ENCODE results near the gene TSFM. TPM values are rescaled to one million over a fixed set of nuclear protein-coding genes. Genes with fewer than 3 reads are reported as not detected.

Gene TSFM
- total and polyA plus RNA-seq, 9 of the 15 experiments (the other 6 are each of a cell fraction or from before 2014, with no cell fraction given) = 44.6 to 198 (median 60.2) TPM

GRCh38 chr12:57836442-57837375 lies 54.1 kb downstream of the TSFM start (continued):
- TF ChIP-seq NKRF (IDR thresholded peaks at IDR 0.05; ENCODE audit: borderline replicate concordance) (no peak), TEAD4 (IDR thresholded peaks at IDR 0.05; ENCODE audit: low read length) (peak; percentile 50; the same call in 1 of the 2 replicates), TEAD4 (CRISPR knock-in tag; IDR thresholded peaks at IDR 0.05; ENCODE audit: borderline replicate concordance) (no peak), CC2D1A (IDR thresholded peaks at IDR 0.05) (no peak), BDP1 (IDR thresholded peaks at IDR 0.05; ENCODE audit: insufficient read depth, insufficient read length) (no peak), YY1 (IDR thresholded peaks at IDR 0.05; ENCODE audit: borderline replicate concordance in 1 of 3, control insufficient read depth in 1 of 3, extremely low read depth in 1 of 3, insufficient read depth in 3 of 3, insufficient read length in 1 of 3, insufficient replicate concordance in 2 of 3, low read depth in 1 of 3, low read length in 2 of 3) (peak; percentile 37 to 88 (median 55)), NFIC (IDR thresholded peaks at IDR 0.05) (peak; percentile 76), HIVEP1 (CRISPR knock-in tag; IDR thresholded peaks at IDR 0.05) (no peak), ZNF75A (CRISPR knock-in tag; IDR thresholded peaks at IDR 0.05) (no peak), SPI1 (IDR thresholded peaks at IDR 0.05; ENCODE audit: borderline replicate concordance, low read depth, low read length) (peak; percentile 50; the same call in 1 of the 2 replicates)
- TF ChIP-seq, protein P1, sequence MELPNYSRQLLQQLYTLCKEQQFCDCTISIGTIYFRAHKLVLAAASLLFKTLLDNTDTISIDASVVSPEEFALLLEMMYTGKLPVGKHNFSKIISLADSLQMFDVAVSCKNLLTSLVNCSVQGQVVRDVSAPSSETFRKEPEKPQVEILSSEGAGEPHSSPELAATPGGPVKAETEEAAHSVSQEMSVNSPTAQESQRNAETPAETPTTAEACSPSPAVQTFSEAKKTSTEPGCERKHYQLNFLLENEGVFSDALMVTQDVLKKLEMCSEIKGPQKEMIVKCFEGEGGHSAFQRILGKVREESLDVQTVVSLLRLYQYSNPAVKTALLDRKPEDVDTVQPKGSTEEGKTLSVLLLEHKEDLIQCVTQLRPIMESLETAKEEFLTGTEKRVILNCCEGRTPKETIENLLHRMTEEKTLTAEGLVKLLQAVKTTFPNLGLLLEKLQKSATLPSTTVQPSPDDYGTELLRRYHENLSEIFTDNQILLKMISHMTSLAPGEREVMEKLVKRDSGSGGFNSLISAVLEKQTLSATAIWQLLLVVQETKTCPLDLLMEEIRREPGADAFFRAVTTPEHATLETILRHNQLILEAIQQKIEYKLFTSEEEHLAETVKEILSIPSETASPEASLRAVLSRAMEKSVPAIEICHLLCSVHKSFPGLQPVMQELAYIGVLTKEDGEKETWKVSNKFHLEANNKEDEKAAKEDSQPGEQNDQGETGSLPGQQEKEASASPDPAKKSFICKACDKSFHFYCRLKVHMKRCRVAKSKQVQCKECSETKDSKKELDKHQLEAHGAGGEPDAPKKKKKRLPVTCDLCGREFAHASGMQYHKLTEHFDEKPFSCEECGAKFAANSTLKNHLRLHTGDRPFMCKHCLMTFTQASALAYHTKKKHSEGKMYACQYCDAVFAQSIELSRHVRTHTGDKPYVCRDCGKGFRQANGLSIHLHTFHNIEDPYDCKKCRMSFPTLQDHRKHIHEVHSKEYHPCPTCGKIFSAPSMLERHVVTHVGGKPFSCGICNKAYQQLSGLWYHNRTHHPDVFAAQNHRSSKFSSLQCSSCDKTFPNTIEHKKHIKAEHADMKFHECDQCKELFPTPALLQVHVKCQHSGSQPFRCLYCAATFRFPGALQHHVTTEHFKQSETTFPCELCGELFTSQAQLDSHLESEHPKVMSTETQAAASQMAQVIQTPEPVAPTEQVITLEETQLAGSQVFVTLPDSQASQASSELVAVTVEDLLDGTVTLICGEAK (IDR thresholded peaks at IDR 0.05) = peak; percentile 22; the same call in 1 of the 2 replicates
- TF ChIP-seq, protein P1 (CRISPR knock-in tag; IDR thresholded peaks at IDR 0.05) = no peak
- TF ChIP-seq, protein P2, sequence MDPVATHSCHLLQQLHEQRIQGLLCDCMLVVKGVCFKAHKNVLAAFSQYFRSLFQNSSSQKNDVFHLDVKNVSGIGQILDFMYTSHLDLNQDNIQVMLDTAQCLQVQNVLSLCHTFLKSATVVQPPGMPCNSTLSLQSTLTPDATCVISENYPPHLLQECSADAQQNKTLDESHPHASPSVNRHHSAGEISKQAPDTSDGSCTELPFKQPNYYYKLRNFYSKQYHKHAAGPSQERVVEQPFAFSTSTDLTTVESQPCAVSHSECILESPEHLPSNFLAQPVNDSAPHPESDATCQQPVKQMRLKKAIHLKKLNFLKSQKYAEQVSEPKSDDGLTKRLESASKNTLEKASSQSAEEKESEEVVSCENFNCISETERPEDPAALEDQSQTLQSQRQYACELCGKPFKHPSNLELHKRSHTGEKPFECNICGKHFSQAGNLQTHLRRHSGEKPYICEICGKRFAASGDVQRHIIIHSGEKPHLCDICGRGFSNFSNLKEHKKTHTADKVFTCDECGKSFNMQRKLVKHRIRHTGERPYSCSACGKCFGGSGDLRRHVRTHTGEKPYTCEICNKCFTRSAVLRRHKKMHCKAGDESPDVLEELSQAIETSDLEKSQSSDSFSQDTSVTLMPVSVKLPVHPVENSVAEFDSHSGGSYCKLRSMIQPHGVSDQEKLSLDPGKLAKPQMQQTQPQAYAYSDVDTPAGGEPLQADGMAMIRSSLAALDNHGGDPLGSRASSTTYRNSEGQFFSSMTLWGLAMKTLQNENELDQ (CRISPR knock-in tag; IDR thresholded peaks at IDR 0.05; ENCODE audit: borderline replicate concordance) = no peak

Measured in K562 (cell line).